GM10266 (cell line): ENCODE results near the gene AUH.

ENCODE experiments used
- DNase-seq: peaks from one replicate; pipeline ENCODE4 v3.0.0; 2012; ENCODE audit errors: extremely low spot score
- CTCF ChIP-seq: IDR thresholded peaks from 2 replicates; pipeline ENCODE4 v1.5.1; 2012; ENCODE audit warnings: mild to moderate bottlenecking, low read depth; ENCODE audit not compliant: control insufficient read depth, insufficient read depth; ENCODE audit errors: missing control alignments

The AUH gene

GRCh38 chr9:91360551-91361290 lies 997 bp downstream of the AUH start:
- TF ChIP-seq CTCF, result no peak
- peak; percentile 26 for DNase-seq

- no peak for TF ChIP-seq CTCF
- DNase-seq, result no peak
These were observed 1.8 kb downstream of the AUH start for GRCh38 chr9:91359734-91360470.

GRCh38 chr9:91359083-91359482 lies 2.6 kb downstream of the AUH start:
- TF ChIP-seq CTCF, result no peak
- DNase-seq, result no peak

GRCh38 chr9:91354881-91355280 lies 6.8 kb downstream of the AUH start:
- DNase-seq, result no peak
- TF ChIP-seq CTCF, result no peak

- TF ChIP-seq CTCF, result no peak
- no peak for DNase-seq
These were observed 12.6 kb downstream of the AUH start for GRCh38 chr9:91349115-91349555.

GRCh38 chr9:91348191-91348807 lies 13.4 kb downstream of the AUH start:
- DNase-seq, result no peak
- TF ChIP-seq CTCF, result no peak

- no peak for DNase-seq
- no peak for TF ChIP-seq CTCF
These were observed 14.3 kb downstream of the AUH start for GRCh38 chr9:91347377-91347776.
